Measurements from ENCODE around the gene AK8. TPM values are rescaled to one million over a fixed set of nuclear protein-coding genes. Genes with fewer than 3 reads are reported as not detected.
A peak's percentile ranks its signal among the peaks of the same experiment; 100 is the strongest.

AK8 gene
- total and polyA plus RNA-seq, 2 experiments from 2014 or later, result 0.14 to 0.78 TPM

DNA sequence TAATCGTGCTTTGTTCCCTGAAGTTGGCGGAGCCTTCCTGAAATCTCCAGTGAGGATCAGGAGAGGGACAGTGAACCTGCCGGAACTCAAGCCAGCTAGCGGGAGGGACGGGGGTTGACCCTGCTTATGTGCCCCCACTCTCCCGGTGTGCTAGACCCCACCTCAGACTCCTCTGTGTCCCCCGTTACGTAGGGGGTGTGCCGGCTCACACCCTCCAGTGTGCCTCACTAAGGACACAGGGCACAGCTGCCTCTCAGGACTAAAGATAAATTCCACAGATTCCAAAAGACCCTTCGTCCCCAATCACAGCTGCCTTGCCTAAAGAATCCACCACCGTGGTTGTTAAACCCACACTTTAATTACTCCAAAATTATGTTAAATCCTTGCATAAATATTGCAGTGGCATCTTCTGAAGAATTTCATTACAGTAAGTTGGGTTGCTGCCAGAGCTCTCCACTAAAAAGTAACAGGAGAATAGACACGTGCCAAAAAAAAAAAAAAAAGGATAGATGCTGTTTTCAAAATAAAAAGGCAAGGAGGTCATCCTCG is 134.1 kb downstream of the AK8 start:
- Histone ChIP-seq H3K9me2 (ENCODE audit: insufficient read depth) (no peaks in the 10 kb centered on the region), H2AFZ (no peak overlapping the region), H4K20me1 (replicated peaks; ENCODE audit: insufficient read depth) (no peaks in the 10 kb centered on the region), H3K4me2 (peak overlapping the region; percentile 81), H3K36me3 (ENCODE audit: insufficient read depth) (no peaks in the 10 kb centered on the region), H3K27ac (ENCODE audit: low read depth) (no peak overlapping the region), H3K4me1 (ENCODE audit: insufficient read depth) (peaks cover 25% of the 10 kb centered on the region), H3K79me2 (replicated peaks; ENCODE audit: insufficient read depth) (no peaks in the 10 kb centered on the region), H3K4me3 (peak overlapping the region; percentile 49; the same call in 1 of the 2 replicates), H3K27me3 (ENCODE audit: insufficient read depth) (peaks cover 32% of the 10 kb centered on the region), H3F3A (replicated peaks; ENCODE audit: low read depth) (no peaks in the 10 kb centered on the region)
- Mint-ChIP-seq H3K36me3 (ENCODE audit: low read depth) (no peaks in the 10 kb centered on the region), H3K4me1 (peaks cover 45% of the 10 kb centered on the region), H3K27ac (no peak overlapping the region), H3K9me3 (no peaks in the 10 kb centered on the region), H3K27me3 (ENCODE audit: insufficient read depth, low read depth, poor library complexity) (peaks cover 46% of the 10 kb centered on the region), H3K4me3 (peak overlapping the region; percentile 75)
- DNase-seq (ENCODE audit: low spot score), result peak; percentile 37
- TF ChIP-seq EZH2phosphoT487 (IDR thresholded peaks at IDR 0.05; ENCODE audit: unreplicated experiment), result no peak
- no peak for TF ChIP-seq EZH2 (IDR thresholded peaks at IDR 0.05; ENCODE audit: low read depth, unreplicated experiment)
- no peak for TF ChIP-seq NANOG (IDR thresholded peaks at IDR 0.05; ENCODE audit: borderline replicate concordance)
- no peak for TF ChIP-seq ZNF331 (CRISPR knock-in tag; IDR thresholded peaks at IDR 0.05; ENCODE audit: low read depth)
- TF ChIP-seq, protein P1, sequence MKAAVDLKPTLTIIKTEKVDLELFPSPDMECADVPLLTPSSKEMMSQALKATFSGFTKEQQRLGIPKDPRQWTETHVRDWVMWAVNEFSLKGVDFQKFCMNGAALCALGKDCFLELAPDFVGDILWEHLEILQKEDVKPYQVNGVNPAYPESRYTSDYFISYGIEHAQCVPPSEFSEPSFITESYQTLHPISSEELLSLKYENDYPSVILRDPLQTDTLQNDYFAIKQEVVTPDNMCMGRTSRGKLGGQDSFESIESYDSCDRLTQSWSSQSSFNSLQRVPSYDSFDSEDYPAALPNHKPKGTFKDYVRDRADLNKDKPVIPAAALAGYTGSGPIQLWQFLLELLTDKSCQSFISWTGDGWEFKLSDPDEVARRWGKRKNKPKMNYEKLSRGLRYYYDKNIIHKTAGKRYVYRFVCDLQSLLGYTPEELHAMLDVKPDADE (IDR thresholded peaks at IDR 0.05), result no peak
- TF ChIP-seq ZNF114 (CRISPR knock-in tag; IDR thresholded peaks at IDR 0.05), result no peak
- no peak for TF ChIP-seq CREB1 (CRISPR knock-in tag; IDR thresholded peaks at IDR 0.05; ENCODE audit: low read depth)
- TF ChIP-seq, protein P2, sequence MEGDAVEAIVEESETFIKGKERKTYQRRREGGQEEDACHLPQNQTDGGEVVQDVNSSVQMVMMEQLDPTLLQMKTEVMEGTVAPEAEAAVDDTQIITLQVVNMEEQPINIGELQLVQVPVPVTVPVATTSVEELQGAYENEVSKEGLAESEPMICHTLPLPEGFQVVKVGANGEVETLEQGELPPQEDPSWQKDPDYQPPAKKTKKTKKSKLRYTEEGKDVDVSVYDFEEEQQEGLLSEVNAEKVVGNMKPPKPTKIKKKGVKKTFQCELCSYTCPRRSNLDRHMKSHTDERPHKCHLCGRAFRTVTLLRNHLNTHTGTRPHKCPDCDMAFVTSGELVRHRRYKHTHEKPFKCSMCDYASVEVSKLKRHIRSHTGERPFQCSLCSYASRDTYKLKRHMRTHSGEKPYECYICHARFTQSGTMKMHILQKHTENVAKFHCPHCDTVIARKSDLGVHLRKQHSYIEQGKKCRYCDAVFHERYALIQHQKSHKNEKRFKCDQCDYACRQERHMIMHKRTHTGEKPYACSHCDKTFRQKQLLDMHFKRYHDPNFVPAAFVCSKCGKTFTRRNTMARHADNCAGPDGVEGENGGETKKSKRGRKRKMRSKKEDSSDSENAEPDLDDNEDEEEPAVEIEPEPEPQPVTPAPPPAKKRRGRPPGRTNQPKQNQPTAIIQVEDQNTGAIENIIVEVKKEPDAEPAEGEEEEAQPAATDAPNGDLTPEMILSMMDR (conservative IDR thresholded peaks at IDR 0.05; ENCODE audit: low read depth in 2 of 2), result no peak
- TF ChIP-seq JUNB (IDR thresholded peaks at IDR 0.05; ENCODE audit: unreplicated experiment), result no peak
- TF ChIP-seq, protein P3, sequence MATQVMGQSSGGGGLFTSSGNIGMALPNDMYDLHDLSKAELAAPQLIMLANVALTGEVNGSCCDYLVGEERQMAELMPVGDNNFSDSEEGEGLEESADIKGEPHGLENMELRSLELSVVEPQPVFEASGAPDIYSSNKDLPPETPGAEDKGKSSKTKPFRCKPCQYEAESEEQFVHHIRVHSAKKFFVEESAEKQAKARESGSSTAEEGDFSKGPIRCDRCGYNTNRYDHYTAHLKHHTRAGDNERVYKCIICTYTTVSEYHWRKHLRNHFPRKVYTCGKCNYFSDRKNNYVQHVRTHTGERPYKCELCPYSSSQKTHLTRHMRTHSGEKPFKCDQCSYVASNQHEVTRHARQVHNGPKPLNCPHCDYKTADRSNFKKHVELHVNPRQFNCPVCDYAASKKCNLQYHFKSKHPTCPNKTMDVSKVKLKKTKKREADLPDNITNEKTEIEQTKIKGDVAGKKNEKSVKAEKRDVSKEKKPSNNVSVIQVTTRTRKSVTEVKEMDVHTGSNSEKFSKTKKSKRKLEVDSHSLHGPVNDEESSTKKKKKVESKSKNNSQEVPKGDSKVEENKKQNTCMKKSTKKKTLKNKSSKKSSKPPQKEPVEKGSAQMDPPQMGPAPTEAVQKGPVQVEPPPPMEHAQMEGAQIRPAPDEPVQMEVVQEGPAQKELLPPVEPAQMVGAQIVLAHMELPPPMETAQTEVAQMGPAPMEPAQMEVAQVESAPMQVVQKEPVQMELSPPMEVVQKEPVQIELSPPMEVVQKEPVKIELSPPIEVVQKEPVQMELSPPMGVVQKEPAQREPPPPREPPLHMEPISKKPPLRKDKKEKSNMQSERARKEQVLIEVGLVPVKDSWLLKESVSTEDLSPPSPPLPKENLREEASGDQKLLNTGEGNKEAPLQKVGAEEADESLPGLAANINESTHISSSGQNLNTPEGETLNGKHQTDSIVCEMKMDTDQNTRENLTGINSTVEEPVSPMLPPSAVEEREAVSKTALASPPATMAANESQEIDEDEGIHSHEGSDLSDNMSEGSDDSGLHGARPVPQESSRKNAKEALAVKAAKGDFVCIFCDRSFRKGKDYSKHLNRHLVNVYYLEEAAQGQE (IDR thresholded peaks at IDR 0.05; ENCODE audit: unreplicated experiment), result no peak
- TF ChIP-seq POLR2AphosphoS5 (IDR thresholded peaks at IDR 0.05; ENCODE audit: low read depth), result no peak
- no peak for TF ChIP-seq STAT1 (IDR thresholded peaks at IDR 0.05; ENCODE audit: unreplicated experiment)
- TF ChIP-seq, protein P4, sequence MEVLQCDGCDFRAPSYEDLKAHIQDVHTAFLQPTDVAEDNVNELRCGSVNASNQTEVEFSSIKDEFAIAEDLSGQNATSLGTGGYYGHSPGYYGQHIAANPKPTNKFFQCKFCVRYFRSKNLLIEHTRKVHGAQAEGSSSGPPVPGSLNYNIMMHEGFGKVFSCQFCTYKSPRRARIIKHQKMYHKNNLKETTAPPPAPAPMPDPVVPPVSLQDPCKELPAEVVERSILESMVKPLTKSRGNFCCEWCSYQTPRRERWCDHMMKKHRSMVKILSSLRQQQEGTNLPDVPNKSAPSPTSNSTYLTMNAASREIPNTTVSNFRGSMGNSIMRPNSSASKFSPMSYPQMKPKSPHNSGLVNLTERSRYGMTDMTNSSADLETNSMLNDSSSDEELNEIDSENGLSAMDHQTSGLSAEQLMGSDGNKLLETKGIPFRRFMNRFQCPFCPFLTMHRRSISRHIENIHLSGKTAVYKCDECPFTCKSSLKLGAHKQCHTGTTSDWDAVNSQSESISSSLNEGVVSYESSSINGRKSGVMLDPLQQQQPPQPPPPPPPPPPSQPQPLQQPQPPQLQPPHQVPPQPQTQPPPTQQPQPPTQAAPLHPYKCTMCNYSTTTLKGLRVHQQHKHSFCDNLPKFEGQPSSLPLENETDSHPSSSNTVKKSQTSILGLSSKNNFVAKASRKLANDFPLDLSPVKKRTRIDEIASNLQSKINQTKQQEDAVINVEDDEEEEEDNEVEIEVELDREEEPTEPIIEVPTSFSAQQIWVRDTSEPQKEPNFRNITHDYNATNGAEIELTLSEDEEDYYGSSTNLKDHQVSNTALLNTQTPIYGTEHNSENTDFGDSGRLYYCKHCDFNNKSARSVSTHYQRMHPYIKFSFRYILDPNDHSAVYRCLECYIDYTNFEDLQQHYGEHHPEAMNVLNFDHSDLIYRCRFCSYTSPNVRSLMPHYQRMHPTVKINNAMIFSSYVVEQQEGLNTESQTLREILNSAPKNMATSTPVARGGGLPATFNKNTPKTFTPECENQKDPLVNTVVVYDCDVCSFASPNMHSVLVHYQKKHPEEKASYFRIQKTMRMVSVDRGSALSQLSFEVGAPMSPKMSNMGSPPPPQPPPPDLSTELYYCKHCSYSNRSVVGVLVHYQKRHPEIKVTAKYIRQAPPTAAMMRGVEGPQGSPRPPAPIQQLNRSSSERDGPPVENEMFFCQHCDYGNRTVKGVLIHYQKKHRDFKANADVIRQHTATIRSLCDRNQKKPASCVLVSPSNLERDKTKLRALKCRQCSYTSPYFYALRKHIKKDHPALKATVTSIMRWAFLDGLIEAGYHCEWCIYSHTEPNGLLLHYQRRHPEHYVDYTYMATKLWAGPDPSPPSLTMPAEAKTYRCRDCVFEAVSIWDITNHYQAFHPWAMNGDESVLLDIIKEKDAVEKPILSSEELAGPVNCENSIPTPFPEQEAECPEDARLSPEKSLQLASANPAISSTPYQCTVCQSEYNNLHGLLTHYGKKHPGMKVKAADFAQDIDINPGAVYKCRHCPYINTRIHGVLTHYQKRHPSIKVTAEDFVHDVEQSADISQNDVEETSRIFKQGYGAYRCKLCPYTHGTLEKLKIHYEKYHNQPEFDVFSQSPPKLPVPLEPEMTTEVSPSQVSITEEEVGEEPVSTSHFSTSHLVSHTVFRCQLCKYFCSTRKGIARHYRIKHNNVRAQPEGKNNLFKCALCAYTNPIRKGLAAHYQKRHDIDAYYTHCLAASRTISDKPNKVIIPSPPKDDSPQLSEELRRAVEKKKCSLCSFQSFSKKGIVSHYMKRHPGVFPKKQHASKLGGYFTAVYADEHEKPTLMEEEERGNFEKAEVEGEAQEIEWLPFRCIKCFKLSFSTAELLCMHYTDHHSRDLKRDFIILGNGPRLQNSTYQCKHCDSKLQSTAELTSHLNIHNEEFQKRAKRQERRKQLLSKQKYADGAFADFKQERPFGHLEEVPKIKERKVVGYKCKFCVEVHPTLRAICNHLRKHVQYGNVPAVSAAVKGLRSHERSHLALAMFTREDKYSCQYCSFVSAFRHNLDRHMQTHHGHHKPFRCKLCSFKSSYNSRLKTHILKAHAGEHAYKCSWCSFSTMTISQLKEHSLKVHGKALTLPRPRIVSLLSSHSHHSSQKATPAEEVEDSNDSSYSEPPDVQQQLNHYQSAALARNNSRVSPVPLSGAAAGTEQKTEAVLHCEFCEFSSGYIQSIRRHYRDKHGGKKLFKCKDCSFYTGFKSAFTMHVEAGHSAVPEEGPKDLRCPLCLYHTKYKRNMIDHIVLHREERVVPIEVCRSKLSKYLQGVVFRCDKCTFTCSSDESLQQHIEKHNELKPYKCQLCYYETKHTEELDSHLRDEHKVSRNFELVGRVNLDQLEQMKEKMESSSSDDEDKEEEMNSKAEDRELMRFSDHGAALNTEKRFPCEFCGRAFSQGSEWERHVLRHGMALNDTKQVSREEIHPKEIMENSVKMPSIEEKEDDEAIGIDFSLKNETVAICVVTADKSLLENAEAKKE (CRISPR knock-in tag; IDR thresholded peaks at IDR 0.05), result no peak
- peak; percentile 8; the same call in 2 of the 3 replicates for ATAC-seq

Measured in GM23338 (cell line).